ENCODE measurements around the gene SLC17A1.
"Not testable (repeated sequence)": the region's sequence is repeated elsewhere in the genome, so short reads cannot be mapped to it uniquely, and the experiment has no call there.

The SLC17A1 gene

GRCh38 chr6:25756382-25757363 lies 75.2 kb downstream of the SLC17A1 start:
- DNase-seq (ENCODE audit: low read depth), result peak; percentile 1

- no peak for DNase-seq (ENCODE audit: low read depth)
Measured at GRCh38 chr6:25755483-25755882, 76.4 kb downstream of the SLC17A1 start.

GRCh38 chr6:25754535-25754934 lies 77.3 kb downstream of the SLC17A1 start, which contains the start of gene SLC17A4:
Gene SLC17A4 (plus strand): TSS chr6:25754742. CDS start chr6:25761963, 7,221 bp downstream.
- DNase-seq (ENCODE audit: low read depth), result no peak

GRCh38 chr6:25753079-25753478 lies 78.8 kb downstream of the SLC17A1 start:
- DNase-seq (ENCODE audit: low read depth), result no peak

GRCh38 chr6:25750906-25751305 lies 80.9 kb downstream of the SLC17A1 start:
- DNase-seq (ENCODE audit: low read depth), result no peak

- DNase-seq (ENCODE audit: low read depth), result no peak
Measured at GRCh38 chr6:25749837-25750236, 82.0 kb downstream of the SLC17A1 start.

GRCh38 chr6:25748601-25749517 lies 83.0 kb downstream of the SLC17A1 start:
- not testable (repeated sequence) for DNase-seq (ENCODE audit: low read depth)

- DNase-seq (ENCODE audit: low read depth), result no peak
Measured at GRCh38 chr6:25748049-25748448, 83.8 kb downstream of the SLC17A1 start.

- DNase-seq (ENCODE audit: low read depth), result no peak
Measured at GRCh38 chr6:25747477-25747876, 84.4 kb downstream of the SLC17A1 start.

GRCh38 chr6:25746968-25747367 lies 84.9 kb downstream of the SLC17A1 start:
- DNase-seq (ENCODE audit: low read depth), result no peak

GRCh38 chr6:25745836-25746235 lies 86.0 kb downstream of the SLC17A1 start:
- DNase-seq (ENCODE audit: low read depth), result no peak

GRCh38 chr6:25743868-25744267 lies 88.0 kb downstream of the SLC17A1 start:
- no peak for DNase-seq (ENCODE audit: low read depth)

GRCh38 chr6:25735261-25735660 lies 96.6 kb downstream of the SLC17A1 start:
- no peak for DNase-seq (ENCODE audit: low read depth)
